Stomach smooth muscle (tissue), 2 donors: Measurements from ENCODE around the gene PRRC2B.

ENCODE experiments used
- H3K27ac ChIP-seq: one replicate; pipeline ENCODE4 v1.7.0; 2013; ENCODE audit warnings: mild to moderate bottlenecking, low read length, inconsistent platforms
- H3K27me3 ChIP-seq, 2 donors: one replicate each; pipeline ENCODE4 v1.7.0; 2013; ENCODE audit warnings: low read length in 2 of 2; ENCODE audit not compliant: insufficient read depth in 2 of 2, control insufficient read depth in 1 of 2
- H3K36me3 ChIP-seq, 2 donors: one replicate each; pipeline ENCODE4 v1.7.0; 2013; ENCODE audit warnings: low read length in 2 of 2; ENCODE audit not compliant: control insufficient read depth in 2 of 2, insufficient read depth in 2 of 2
- H3K4me1 ChIP-seq: one replicate; pipeline ENCODE4 v1.7.0; 2013; ENCODE audit warnings: low read length; ENCODE audit not compliant: control insufficient read depth, insufficient read depth
- H3K4me3 ChIP-seq, 2 donors: one replicate each; pipeline ENCODE4 v1.7.0; 2013; ENCODE audit warnings: low read length in 2 of 2
- H3K9ac ChIP-seq, 2 donors: one replicate each; pipeline ENCODE4 v1.7.0; 2013; ENCODE audit warnings: low read length in 2 of 2, mild to moderate bottlenecking in 1 of 2
- H3K9me3 ChIP-seq, 2 donors: one replicate each; pipeline ENCODE4 v1.7.0; 2013; ENCODE audit warnings: low read length in 2 of 2; ENCODE audit not compliant: control insufficient read depth in 2 of 2
- donor health status: healthy.
- donor health status: Pancreatic carcinoma.

Gene PRRC2B

GRCh38 chr9:131516930-131517329 lies 123.0 kb downstream of the PRRC2B start:
- Histone ChIP-seq H3K9ac (no peak overlapping the region), H3K4me1 (peaks cover 15% of the 10 kb centered on the region), H3K9me3 (no peaks in the 10 kb centered on the region), H3K4me3 (no peak overlapping the region), H3K27me3 (no peaks in the 10 kb centered on the region), H3K27ac (peak overlapping the region; percentile 69), H3K36me3 (peaks cover 53 to 70% of the 10 kb centered on the region in 2 donors)

DNA sequence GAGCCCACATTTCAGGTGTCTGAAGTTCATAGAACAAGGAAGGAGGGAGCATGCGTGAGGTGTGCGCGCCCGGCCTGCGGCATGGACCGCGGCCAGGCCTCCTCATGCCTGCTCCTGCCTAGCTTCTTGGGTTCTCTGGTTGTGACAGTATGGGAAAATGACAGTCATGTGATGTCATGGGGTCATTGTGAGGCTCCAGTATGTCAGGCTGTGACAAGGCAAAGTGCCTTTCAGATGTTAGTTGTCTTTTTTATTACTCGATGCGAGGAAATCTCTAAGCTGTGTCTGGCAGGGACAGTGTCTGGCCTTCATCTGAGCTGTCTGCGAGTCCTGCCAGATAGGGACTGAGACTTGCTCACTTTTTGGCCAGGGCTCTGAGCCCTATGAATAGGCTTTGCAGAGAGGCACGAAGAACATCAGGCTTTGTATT lies 123.9 kb downstream of the PRRC2B start:
- peaks cover 15% of the 10 kb centered on the region for H3K4me1 ChIP-seq
- no peak overlapping the region for H3K9ac ChIP-seq
- H3K9me3 ChIP-seq, result no peaks in the 10 kb centered on the region
- no peaks in the 10 kb centered on the region for H3K27me3 ChIP-seq
- peak overlapping the region; percentile 69 for H3K27ac ChIP-seq
- H3K36me3 ChIP-seq, result peaks cover 54 to 70% of the 10 kb centered on the region in 2 donors
- peak overlapping the region in 1 of 2 donors; percentile 22 for H3K4me3 ChIP-seq

- peaks cover 56 to 65% of the 10 kb centered on the region in 2 donors for H3K36me3 ChIP-seq
- H3K4me1 ChIP-seq, result peaks cover 15% of the 10 kb centered on the region
- H3K9ac ChIP-seq, result no peak overlapping the region
- no peaks in the 10 kb centered on the region for H3K27me3 ChIP-seq
- H3K27ac ChIP-seq, result peak overlapping the region; percentile 69
- no peak overlapping the region for H3K4me3 ChIP-seq
- no peaks in the 10 kb centered on the region for H3K9me3 ChIP-seq
Observed at GRCh38 chr9:131518553-131518952, 124.7 kb downstream of the PRRC2B start.

- no peaks in the 10 kb centered on the region for H3K27me3 ChIP-seq
- H3K9me3 ChIP-seq, result no peaks in the 10 kb centered on the region
- no peak overlapping the region for H3K27ac ChIP-seq
- peaks cover 64 to 73% of the 10 kb centered on the region in 2 donors for H3K36me3 ChIP-seq
- no peak overlapping the region for H3K9ac ChIP-seq
- H3K4me3 ChIP-seq, result no peak overlapping the region
- H3K4me1 ChIP-seq, result peaks cover 15% of the 10 kb centered on the region
Observed at GRCh38 chr9:131520503-131520902, 126.6 kb downstream of the PRRC2B start.

GRCh38 chr9:131521203-131521602 lies 127.3 kb downstream of the PRRC2B start:
- H3K4me3 ChIP-seq, result no peak overlapping the region
- H3K27ac ChIP-seq, result no peak overlapping the region
- no peak overlapping the region for H3K9ac ChIP-seq
- H3K27me3 ChIP-seq, result no peaks in the 10 kb centered on the region
- no peaks in the 10 kb centered on the region for H3K9me3 ChIP-seq
- H3K36me3 ChIP-seq, result peaks cover 64 to 72% of the 10 kb centered on the region in 2 donors
- peaks cover 15% of the 10 kb centered on the region for H3K4me1 ChIP-seq

DNA sequence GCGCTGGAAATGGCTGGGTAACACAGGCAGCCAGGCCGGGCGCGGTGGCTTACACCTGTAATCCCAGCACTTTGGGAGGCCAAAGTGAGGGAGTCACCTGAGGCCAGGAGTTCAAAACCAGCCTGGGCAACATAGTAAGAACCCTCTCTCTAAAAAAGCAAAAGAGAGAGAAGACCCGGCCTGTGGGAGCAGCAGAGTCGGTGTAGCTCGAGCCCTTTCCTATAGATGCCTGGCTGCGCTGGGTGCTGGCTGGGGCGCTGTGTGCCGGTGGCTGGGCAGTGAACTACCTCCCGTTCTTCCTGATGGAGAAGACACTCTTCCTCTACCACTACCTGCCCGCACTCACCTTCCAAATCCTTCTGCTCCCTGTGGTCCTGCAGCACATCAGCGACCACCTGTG lies 127.9 kb downstream of the PRRC2B start:
- peaks cover 13% of the 10 kb centered on the region for H3K4me1 ChIP-seq
- H3K4me3 ChIP-seq, result no peak overlapping the region
- no peaks in the 10 kb centered on the region for H3K27me3 ChIP-seq
- H3K27ac ChIP-seq, result no peak overlapping the region
- no peaks in the 10 kb centered on the region for H3K9me3 ChIP-seq
- H3K9ac ChIP-seq, result no peak overlapping the region
- peaks cover 64 to 70% of the 10 kb centered on the region in 2 donors for H3K36me3 ChIP-seq

DNA sequence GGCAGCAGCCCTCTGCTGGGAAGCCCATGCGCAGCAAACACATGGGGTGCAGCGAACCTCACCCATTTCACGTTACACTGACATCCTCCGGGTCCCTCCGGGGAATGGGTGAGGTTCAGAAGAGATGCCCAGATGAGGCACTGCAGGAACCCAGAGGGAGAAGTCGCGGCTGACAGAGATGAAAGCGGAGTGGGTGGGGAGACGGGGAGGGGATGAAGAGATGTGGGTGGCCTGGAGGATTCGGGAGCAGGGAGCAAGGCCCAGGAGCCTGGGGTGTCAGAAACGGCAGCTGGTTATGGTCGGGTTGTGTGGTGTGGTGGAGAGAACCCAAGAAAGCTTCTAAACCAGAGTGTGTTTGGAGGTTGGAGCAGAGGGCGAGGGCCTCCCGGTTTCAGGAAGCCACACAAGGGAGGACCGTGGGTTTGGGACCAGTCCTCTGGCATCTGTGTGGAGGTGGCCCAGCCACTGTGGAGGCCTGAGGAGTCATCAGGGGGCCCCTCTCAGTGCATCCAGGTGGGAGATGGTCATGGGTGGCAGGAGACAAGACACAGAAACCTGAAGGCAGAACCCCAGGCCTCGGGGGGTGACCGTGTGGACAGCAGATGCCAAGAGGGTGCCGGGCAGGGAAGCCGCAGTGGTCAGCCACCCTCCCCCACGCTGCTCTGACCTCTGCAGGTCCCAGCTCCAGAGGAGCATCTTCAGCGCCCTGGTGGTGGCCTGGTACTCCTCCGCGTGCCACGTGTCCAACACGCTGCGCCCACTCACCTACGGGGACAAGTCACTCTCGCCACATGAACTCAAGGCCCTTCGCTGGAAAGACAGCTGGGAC lies 128.6 kb downstream of the PRRC2B start:
- Histone ChIP-seq H3K4me3 (no peak overlapping the region), H3K27me3 (no peaks in the 10 kb centered on the region), H3K27ac (no peak overlapping the region), H3K9me3 (no peaks in the 10 kb centered on the region), H3K4me1 (peaks cover 11% of the 10 kb centered on the region), H3K36me3 (peaks cover 64 to 70% of the 10 kb centered on the region in 2 donors), H3K9ac (no peak overlapping the region)

- no peaks in the 10 kb centered on the region for H3K9me3 ChIP-seq
- H3K27ac ChIP-seq, result no peak overlapping the region
- no peak overlapping the region for H3K4me3 ChIP-seq
- peaks cover 64 to 68% of the 10 kb centered on the region in 2 donors for H3K36me3 ChIP-seq
- no peaks in the 10 kb centered on the region for H3K27me3 ChIP-seq
- peaks cover 5% of the 10 kb centered on the region for H3K4me1 ChIP-seq
- H3K9ac ChIP-seq, result no peak overlapping the region
Observed at GRCh38 chr9:131523086-131523388, 129.2 kb downstream of the PRRC2B start.

GRCh38 chr9:131523451-131524435 lies 129.9 kb downstream of the PRRC2B start:
- no peak overlapping the region for H3K4me3 ChIP-seq
- H3K27ac ChIP-seq, result no peak overlapping the region
- H3K36me3 ChIP-seq, result peaks cover 66 to 69% of the 10 kb centered on the region in 2 donors
- H3K9me3 ChIP-seq, result no peaks in the 10 kb centered on the region
- H3K27me3 ChIP-seq, result no peaks in the 10 kb centered on the region
- no peak overlapping the region for H3K9ac ChIP-seq
- no peaks in the 10 kb centered on the region for H3K4me1 ChIP-seq

DNA sequence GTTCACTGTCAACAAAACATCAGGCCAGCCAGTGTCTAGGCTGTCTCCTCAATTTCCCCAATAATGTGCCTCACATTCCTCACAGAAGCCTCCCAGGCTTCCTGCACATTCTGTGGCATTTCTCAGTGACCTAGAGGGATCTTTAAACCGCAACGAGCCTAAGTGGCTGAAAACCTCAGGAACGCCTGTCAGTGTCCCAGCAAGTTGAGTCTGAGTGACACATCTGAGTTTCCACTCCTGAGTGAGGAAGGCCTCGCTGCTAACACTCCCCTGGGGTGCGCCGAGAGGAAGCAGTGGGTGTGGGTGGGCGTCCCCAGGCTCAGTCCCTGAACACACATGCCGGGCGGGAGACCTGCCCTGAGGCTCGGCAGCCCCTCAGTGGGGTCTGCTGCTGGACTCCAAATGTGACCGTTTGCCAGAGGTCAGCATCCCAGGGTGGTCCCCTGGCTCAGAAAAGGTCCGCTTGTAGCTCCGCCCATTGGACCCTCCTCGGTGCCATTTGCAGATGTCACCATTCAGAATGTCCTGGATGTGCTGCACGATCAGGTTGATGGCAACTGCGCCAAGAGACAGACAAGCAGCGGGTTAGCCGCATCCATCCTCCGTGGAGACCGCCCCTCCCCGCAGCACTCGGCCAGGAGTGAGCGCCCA lies 130.9 kb downstream of the PRRC2B start:
- H3K4me3 ChIP-seq, result no peak overlapping the region
- H3K9ac ChIP-seq, result no peak overlapping the region
- no peak overlapping the region for H3K27ac ChIP-seq
- no peaks in the 10 kb centered on the region for H3K27me3 ChIP-seq
- H3K4me1 ChIP-seq, result peaks cover 7% of the 10 kb centered on the region
- no peaks in the 10 kb centered on the region for H3K9me3 ChIP-seq
- peaks cover 65 to 69% of the 10 kb centered on the region in 2 donors for H3K36me3 ChIP-seq
